ENCODE measurements around the gene MAPK14.

Gene MAPK14

DNA sequence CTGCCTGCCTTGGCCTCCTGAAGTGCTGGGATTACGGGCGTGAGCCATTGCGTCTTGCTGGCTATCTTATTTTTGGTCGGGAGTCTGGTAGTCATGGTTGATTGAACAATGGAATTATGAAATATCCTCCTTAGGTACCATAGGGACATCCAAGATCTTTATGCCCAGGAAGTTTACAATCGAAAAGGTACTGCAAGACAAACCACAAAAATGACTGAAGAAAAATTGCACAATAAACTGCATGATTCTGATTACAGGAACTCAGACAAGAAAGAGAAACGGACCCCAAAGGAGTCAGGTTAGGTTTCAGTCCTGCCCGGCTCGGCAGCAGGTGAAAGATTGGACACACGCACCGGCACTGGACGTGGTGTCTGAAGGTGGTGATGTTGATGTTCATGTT lies 8.4 kb upstream of the MAPK14 start:
- Histone ChIP-seq H3K4me3 (replicated peaks; ENCODE audit: insufficient read depth, low read length) (no peak overlapping the region), H3K27me3 (ENCODE audit: insufficient read depth, poor library complexity, severe bottlenecking) (no peaks in the 10 kb centered on the region), H3K27ac (replicated peaks) (peak overlapping the region; percentile 92)
- DNase-seq (ENCODE audit: low read depth in 1 of 2, low spot score in 1 of 2), result peak; percentile 77 to 100
- TF ChIP-seq POLR2AphosphoS5 (IDR thresholded peaks at IDR 0.05; ENCODE audit: low read depth), result 0 out of 2 replicates have a peak, but pooled peaks have one; percentile 25
- peak; percentile 21; the same call in 1 of the 2 replicates for TF ChIP-seq SPI1 (IDR thresholded peaks at IDR 0.05; ENCODE audit: borderline replicate concordance, low read depth)
- TF ChIP-seq, protein P1, sequence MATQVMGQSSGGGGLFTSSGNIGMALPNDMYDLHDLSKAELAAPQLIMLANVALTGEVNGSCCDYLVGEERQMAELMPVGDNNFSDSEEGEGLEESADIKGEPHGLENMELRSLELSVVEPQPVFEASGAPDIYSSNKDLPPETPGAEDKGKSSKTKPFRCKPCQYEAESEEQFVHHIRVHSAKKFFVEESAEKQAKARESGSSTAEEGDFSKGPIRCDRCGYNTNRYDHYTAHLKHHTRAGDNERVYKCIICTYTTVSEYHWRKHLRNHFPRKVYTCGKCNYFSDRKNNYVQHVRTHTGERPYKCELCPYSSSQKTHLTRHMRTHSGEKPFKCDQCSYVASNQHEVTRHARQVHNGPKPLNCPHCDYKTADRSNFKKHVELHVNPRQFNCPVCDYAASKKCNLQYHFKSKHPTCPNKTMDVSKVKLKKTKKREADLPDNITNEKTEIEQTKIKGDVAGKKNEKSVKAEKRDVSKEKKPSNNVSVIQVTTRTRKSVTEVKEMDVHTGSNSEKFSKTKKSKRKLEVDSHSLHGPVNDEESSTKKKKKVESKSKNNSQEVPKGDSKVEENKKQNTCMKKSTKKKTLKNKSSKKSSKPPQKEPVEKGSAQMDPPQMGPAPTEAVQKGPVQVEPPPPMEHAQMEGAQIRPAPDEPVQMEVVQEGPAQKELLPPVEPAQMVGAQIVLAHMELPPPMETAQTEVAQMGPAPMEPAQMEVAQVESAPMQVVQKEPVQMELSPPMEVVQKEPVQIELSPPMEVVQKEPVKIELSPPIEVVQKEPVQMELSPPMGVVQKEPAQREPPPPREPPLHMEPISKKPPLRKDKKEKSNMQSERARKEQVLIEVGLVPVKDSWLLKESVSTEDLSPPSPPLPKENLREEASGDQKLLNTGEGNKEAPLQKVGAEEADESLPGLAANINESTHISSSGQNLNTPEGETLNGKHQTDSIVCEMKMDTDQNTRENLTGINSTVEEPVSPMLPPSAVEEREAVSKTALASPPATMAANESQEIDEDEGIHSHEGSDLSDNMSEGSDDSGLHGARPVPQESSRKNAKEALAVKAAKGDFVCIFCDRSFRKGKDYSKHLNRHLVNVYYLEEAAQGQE (IDR thresholded peaks at IDR 0.05; ENCODE audit: insufficient replicate concordance, low read depth), result no peak

DNA sequence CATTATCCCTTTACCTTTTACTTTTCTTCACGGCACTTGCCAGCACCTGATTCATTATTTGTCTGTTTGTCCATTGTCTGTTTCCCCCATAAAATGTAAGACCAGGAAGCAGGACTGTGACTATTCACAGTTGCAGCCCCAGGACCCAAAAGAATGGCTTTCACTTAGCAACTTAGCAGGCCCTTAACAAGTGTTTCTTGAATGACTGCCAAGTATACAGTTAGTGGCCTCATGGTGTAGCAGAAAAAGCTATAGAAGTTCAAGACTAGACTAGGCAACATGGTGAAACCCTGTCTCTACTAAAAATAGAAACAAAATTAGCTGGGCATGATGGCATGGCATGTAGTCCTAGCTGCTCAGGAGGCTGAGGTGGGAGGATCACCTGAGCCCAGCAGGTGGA lies 7.5 kb upstream of the MAPK14 start:
- peak overlapping the region; percentile 92 for H3K27ac ChIP-seq (replicated peaks)
- H3K27me3 ChIP-seq (ENCODE audit: insufficient read depth, poor library complexity, severe bottlenecking), result no peaks in the 10 kb centered on the region
- DNase-seq (ENCODE audit: low read depth in 1 of 2, low spot score in 1 of 2), result no peak
- H3K4me3 ChIP-seq (replicated peaks; ENCODE audit: insufficient read depth, low read length), result no peak overlapping the region
- TF ChIP-seq, protein P2, sequence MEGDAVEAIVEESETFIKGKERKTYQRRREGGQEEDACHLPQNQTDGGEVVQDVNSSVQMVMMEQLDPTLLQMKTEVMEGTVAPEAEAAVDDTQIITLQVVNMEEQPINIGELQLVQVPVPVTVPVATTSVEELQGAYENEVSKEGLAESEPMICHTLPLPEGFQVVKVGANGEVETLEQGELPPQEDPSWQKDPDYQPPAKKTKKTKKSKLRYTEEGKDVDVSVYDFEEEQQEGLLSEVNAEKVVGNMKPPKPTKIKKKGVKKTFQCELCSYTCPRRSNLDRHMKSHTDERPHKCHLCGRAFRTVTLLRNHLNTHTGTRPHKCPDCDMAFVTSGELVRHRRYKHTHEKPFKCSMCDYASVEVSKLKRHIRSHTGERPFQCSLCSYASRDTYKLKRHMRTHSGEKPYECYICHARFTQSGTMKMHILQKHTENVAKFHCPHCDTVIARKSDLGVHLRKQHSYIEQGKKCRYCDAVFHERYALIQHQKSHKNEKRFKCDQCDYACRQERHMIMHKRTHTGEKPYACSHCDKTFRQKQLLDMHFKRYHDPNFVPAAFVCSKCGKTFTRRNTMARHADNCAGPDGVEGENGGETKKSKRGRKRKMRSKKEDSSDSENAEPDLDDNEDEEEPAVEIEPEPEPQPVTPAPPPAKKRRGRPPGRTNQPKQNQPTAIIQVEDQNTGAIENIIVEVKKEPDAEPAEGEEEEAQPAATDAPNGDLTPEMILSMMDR (IDR thresholded peaks at IDR 0.05; ENCODE audit: insufficient read depth, low read length), result no peak
- TF ChIP-seq, protein P1 (IDR thresholded peaks at IDR 0.05; ENCODE audit: insufficient replicate concordance, low read depth), result no peak
- TF ChIP-seq SPI1 (IDR thresholded peaks at IDR 0.05; ENCODE audit: borderline replicate concordance, low read depth) (no peak), GABPA (IDR thresholded peaks at IDR 0.05; ENCODE audit: low read depth) (no peak), POLR2AphosphoS5 (IDR thresholded peaks at IDR 0.05; ENCODE audit: low read depth) (no peak)

DNA sequence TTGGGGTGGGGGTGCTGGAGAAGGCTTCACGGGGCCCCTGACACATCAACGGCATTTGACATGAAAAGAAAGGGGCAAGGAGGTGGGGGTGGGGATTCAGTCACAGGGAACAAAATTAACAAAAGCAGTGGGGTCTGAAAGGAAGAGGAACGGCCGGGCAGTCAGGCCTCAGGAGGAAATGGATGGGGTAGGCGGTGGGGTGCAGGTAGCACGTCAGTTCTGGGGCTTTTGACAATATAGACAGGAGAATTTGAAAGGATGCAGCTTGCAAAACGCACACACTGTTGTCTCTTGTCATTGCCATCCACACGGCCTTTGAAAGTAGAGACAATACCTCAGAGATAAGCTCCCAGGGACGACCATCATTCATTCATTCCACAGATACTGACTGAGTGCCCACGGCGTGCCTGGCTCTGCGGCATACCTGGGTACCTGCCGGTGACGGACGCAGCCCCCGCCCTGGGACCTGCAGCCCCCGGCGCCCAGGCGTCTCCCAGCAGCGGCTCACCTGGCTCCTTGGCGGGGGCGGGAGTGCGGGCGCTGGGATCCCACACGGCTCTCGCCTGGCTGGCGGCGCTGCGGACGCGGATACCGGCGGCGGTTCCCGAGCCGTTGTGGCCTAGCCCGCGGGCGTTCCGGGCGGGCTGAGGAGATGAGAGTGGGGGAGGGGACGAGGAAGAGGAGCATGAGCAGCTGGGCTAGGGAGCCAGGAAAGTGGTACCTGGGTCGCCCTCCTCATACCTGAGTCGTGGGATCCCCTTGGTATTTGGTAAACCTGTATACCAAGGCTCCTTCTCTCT lies 3.4 kb upstream of the MAPK14 start, which contains the start of gene SLC26A8:
Gene SLC26A8, minus strand, starts transcription at position 646 of the 800 bp plus-strand sequence. CDS start 4,934 bp downstream, outside the sequence.
- DNase-seq (ENCODE audit: low read depth in 1 of 2, low spot score in 1 of 2), result no peak
- H3K4me3 ChIP-seq (replicated peaks; ENCODE audit: insufficient read depth, low read length), result no peak within 1 kb of the TSS
- peak within 1 kb of the TSS; percentile 49 for H3K27ac ChIP-seq (replicated peaks)
- TF ChIP-seq, protein P2 (IDR thresholded peaks at IDR 0.05; ENCODE audit: insufficient read depth, low read length), result no peak
- TF ChIP-seq POLR2AphosphoS5 (IDR thresholded peaks at IDR 0.05; ENCODE audit: low read depth) (no peak), GABPA (IDR thresholded peaks at IDR 0.05; ENCODE audit: low read depth) (no peak)
- no peaks in the 10 kb centered on the region for H3K27me3 ChIP-seq (ENCODE audit: insufficient read depth, poor library complexity, severe bottlenecking)

DNA sequence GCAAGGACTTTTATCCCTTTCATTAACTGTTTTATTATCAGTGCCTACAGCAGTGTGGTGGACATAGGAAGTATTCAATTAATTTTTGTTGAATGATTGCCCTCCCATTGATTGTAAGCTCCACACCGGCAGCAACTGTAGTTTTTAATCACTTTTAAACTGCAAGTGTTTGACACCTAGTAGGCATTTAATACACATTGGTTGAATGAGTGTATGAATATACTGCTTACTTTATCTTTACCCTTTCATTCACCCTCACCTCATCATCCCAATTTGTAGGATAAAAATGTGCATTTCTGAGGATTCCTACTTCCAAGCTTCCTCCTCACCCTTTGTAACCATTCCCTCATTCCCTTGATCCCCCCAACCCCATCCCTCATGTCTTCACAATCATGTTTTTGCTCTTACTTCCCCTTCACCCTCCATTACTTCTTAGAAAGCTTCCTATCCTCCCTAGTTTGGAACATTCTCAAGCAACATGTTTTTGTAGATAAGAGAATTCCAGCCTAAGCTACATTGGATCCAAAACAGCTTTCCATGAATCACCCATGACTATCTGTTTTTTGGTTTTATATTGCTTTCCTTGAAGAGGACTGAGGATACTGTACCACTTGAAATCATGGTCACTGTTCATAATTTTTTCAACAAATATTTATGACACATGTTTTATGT lies 2.2 kb upstream of the MAPK14 start:
- DNase-seq (ENCODE audit: low read depth in 1 of 2, low spot score in 1 of 2), result no peak
- TF ChIP-seq, protein P1 (IDR thresholded peaks at IDR 0.05; ENCODE audit: insufficient replicate concordance, low read depth), result no peak
- no peak for TF ChIP-seq POLR2AphosphoS5 (IDR thresholded peaks at IDR 0.05; ENCODE audit: low read depth)
- no peak for TF ChIP-seq SPI1 (IDR thresholded peaks at IDR 0.05; ENCODE audit: borderline replicate concordance, low read depth)
- TF ChIP-seq, protein P2 (IDR thresholded peaks at IDR 0.05; ENCODE audit: insufficient read depth, low read length), result no peak
- no peak for TF ChIP-seq GABPA (IDR thresholded peaks at IDR 0.05; ENCODE audit: low read depth)
- Histone ChIP-seq H3K4me3 (replicated peaks; ENCODE audit: insufficient read depth, low read length) (no peak overlapping the region), H3K27me3 (ENCODE audit: insufficient read depth, poor library complexity, severe bottlenecking) (no peaks in the 10 kb centered on the region), H3K27ac (replicated peaks) (no peak overlapping the region)
